Liver (tissue), 3 donors: Measurements from ENCODE around the gene HLA-C.

Source experiments
- ATF3 ChIP-seq: IDR thresholded peaks from 2 replicates; pipeline ENCODE4 v1.6.1; 2016; ENCODE audit warnings: antibody characterized with exemption
- GABPA ChIP-seq, 2 donors: IDR thresholded peaks in 1 of 2; conservative IDR thresholded peaks in 1 of 2; 2 replicates each; pipeline ENCODE4 v1.6.1; 2016; ENCODE audit warnings: antibody characterized with exemption in 2 of 2, mild to moderate bottlenecking in 1 of 2, moderate library complexity in 1 of 2
- JUND ChIP-seq, 2 donors: IDR thresholded peaks; 2 replicates each; pipeline ENCODE4 v1.6.1; 2016; ENCODE audit warnings: antibody characterized with exemption in 2 of 2
- RAD21 ChIP-seq, 2 donors: IDR thresholded peaks; 2 replicates each; pipeline ENCODE4 v1.6.1; 2016; ENCODE audit warnings: antibody characterized with exemption in 2 of 2, mild to moderate bottlenecking in 2 of 2
- TAF1 ChIP-seq: conservative IDR thresholded peaks from 2 replicates; pipeline ENCODE4 v1.6.1; 2016; ENCODE audit warnings: antibody characterized with exemption, mild to moderate bottlenecking
- TF ChIP-seq, protein P1 (sequence below): fragments of 150-350 bp; IDR thresholded peaks from 2 replicates; pipeline ENCODE4 v1.5.1; 2017; ENCODE audit warnings: improper control_type of control experiment, low read depth, low read length; ENCODE audit not compliant: missing input control
- TF ChIP-seq, protein P2 (sequence below): IDR thresholded peaks from 2 replicates; pipeline ENCODE4 v1.6.1; 2016; ENCODE audit warnings: antibody characterized with exemption
- donor health status: healthy.
- donor health status: healthy.

DNA sequence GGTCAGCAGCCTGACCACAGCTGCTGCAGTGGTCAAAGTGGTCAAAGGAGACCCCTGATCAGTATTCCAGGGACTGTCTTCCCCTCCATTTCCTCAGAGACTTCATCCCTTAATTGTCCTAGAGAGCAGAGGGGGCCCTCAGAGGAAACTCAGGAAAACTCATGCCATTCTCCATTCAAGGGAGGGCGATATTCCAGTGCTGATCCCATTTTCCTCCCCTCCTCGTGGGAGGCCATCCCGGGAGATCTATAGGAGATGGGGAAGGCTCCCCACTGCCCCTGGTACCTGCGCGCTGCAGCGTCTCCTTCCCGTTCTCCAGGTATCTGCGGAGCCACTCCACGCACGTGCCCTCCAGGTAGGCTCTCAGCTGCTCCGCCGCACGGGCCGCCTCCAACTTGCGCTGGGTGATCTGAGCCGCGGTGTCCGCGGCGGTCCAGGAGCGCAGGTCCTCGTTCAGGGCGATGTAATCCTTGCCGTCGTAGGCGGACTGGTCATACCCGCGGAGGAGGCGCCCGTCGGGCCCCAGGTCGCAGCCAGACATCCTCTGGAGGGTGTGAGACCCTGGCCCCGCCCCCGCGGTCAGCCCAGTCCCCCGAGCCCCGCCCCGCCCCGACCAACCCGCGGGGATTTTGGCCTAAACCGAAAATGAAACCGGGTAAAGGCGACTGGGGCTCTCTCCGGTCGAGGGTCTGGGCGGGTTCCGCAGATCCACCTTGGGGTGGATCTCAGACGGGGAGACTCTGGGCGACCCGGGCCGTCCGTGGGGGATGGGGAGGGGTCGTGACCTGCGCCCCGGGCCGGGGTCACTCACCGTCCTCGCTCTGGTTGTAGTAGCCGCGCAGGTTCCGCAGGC, 878 bp downstream of the HLA-C start:
- TF ChIP-seq, protein P1, sequence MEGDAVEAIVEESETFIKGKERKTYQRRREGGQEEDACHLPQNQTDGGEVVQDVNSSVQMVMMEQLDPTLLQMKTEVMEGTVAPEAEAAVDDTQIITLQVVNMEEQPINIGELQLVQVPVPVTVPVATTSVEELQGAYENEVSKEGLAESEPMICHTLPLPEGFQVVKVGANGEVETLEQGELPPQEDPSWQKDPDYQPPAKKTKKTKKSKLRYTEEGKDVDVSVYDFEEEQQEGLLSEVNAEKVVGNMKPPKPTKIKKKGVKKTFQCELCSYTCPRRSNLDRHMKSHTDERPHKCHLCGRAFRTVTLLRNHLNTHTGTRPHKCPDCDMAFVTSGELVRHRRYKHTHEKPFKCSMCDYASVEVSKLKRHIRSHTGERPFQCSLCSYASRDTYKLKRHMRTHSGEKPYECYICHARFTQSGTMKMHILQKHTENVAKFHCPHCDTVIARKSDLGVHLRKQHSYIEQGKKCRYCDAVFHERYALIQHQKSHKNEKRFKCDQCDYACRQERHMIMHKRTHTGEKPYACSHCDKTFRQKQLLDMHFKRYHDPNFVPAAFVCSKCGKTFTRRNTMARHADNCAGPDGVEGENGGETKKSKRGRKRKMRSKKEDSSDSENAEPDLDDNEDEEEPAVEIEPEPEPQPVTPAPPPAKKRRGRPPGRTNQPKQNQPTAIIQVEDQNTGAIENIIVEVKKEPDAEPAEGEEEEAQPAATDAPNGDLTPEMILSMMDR = no peak
- TF ChIP-seq ATF3 = no peak
- TF ChIP-seq GABPA (IDR thresholded peaks at IDR 0.05 in 1 of 2, conservative IDR thresholded peaks at IDR 0.05 in 1 of 2) = no peak
- TF ChIP-seq, protein P2, sequence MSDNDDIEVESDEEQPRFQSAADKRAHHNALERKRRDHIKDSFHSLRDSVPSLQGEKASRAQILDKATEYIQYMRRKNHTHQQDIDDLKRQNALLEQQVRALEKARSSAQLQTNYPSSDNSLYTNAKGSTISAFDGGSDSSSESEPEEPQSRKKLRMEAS = no peak
- TF ChIP-seq RAD21 (IDR thresholded peaks at IDR 0.05) = no peak
- no peak for TF ChIP-seq TAF1
- no peak for TF ChIP-seq JUND (IDR thresholded peaks at IDR 0.05)
